Duodenal mucosa (tissue), 2 donors: Measurements from ENCODE around the gene SRPK1.

Source experiments
- H3K27ac ChIP-seq: one replicate; pipeline ENCODE4 v1.7.0; 2013; ENCODE audit warnings: low read depth, low read length
- H3K27me3 ChIP-seq, 2 donors: one replicate each; pipeline ENCODE4 v1.7.0; 2013; ENCODE audit warnings: low read length in 2 of 2, control low read depth in 1 of 2; ENCODE audit not compliant: insufficient read depth in 2 of 2, control insufficient read depth in 1 of 2
- H3K36me3 ChIP-seq, 2 donors: one replicate each; pipeline ENCODE4 v1.7.0; 2013; ENCODE audit warnings: low read length in 2 of 2, control low read depth in 1 of 2; ENCODE audit not compliant: insufficient read depth in 2 of 2, control insufficient read depth in 1 of 2
- H3K4me1 ChIP-seq, 2 donors: one replicate each; pipeline ENCODE4 v1.7.0; 2013; ENCODE audit warnings: low read length in 2 of 2, control low read depth in 1 of 2; ENCODE audit not compliant: insufficient read depth in 2 of 2, control insufficient read depth in 1 of 2
- H3K4me3 ChIP-seq, 2 donors: one replicate each; pipeline ENCODE4 v1.7.0; 2013; ENCODE audit warnings: low read length in 2 of 2, low read depth in 1 of 2
- H3K9ac ChIP-seq, 2 donors: one replicate each; pipeline ENCODE4 v1.7.0; 2013; ENCODE audit warnings: low read length in 2 of 2, low read depth in 1 of 2
- H3K9me3 ChIP-seq, 2 donors: one replicate each; pipeline ENCODE4 v1.7.0; 2013; ENCODE audit warnings: low read length in 2 of 2, control low read depth in 1 of 2; ENCODE audit not compliant: control insufficient read depth in 1 of 2

Gene SRPK1

GRCh38 chr6:35842381-35842780 lies 78.5 kb downstream of the SRPK1 start:
- peaks cover 19 to 48% of the 10 kb centered on the region in 2 donors for H3K36me3 ChIP-seq

GRCh38 chr6:35839019-35839418 lies 81.9 kb downstream of the SRPK1 start:
- H3K9me3 ChIP-seq = no peaks in the 10 kb centered on the region
- H3K4me1 ChIP-seq = no peaks in the 10 kb centered on the region
- H3K27ac ChIP-seq = no peak overlapping the region
- H3K36me3 ChIP-seq = peaks cover 18 to 61% of the 10 kb centered on the region in 2 donors
- H3K27me3 ChIP-seq = no peaks in the 10 kb centered on the region
- H3K9ac ChIP-seq = no peak overlapping the region
- no peak overlapping the region for H3K4me3 ChIP-seq

More at GRCh38 chr6:35842381-35842780, 78.5 kb downstream of the SRPK1 start:
- Histone ChIP-seq H3K27ac (no peak overlapping the region), H3K4me1 (no peaks in the 10 kb centered on the region), H3K27me3 (no peaks in the 10 kb centered on the region), H3K9ac (no peak overlapping the region), H3K4me3 (no peak overlapping the region), H3K9me3 (no peaks in the 10 kb centered on the region)

- Histone ChIP-seq H3K9me3 (no peaks in the 10 kb centered on the region), H3K4me3 (no peak overlapping the region), H3K36me3 (peaks cover 14 to 42% of the 10 kb centered on the region in 2 donors), H3K27ac (no peak overlapping the region), H3K27me3 (no peaks in the 10 kb centered on the region), H3K4me1 (no peaks in the 10 kb centered on the region), H3K9ac (no peak overlapping the region)
Observed at GRCh38 chr6:35833536-35833935, 87.4 kb downstream of the SRPK1 start.

DNA sequence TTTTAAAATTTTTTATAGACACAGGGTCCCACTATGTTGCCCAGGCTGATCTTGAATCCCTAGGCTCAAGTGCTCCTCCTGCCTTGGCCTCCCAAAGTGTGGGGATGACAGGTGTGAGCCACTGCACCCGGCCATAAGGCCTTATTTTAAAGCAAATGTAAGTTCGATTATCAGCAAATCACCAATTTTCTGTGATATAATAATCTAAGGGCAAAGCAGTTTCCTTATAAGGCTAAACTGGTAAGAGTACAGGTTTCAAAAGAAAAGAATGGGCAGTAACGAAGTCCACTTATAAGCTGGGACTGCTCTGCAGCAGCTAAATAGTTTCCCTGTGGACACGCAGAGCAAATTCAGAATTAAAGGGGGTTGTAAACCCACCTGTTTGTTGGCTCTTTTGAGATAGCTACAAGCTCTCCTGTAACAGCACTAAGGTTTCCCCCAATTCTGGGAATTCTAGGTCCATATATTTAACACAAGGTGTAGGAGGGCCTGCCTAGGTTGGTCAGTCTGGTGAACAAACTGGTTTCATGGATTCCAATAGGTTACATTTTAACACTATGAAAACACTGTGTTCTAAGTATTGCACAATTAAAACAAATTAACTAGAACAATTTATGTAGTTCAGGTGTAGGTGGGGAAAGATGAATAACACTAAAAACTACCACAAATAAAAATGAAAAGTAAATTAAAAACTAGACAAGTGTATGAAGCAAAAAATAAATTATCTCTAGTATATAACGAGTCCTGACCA lies 89.5 kb downstream of the SRPK1 start:
- H3K27ac ChIP-seq = no peak overlapping the region
- no peak overlapping the region for H3K4me3 ChIP-seq
- peaks cover 8 to 27% of the 10 kb centered on the region in 2 donors for H3K36me3 ChIP-seq

DNA sequence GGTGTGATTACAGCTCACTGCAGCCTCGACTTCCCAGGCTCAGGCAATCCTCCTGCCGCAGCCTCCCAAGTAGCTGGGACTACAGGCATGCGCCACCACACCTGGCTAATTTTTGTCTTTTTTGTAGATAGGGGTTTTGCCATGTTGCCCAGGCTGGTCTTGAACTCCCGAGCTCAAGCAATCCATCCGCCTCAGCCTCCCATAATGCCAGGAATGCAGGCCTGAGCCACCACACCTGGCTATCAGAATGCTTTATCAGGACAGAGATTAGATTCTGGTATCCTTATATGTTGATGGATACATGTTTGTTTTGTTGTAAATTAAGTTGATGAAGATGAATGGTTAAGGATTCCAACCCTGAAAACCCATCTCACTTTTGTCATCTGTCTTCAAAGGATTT lies 91.6 kb downstream of the SRPK1 start:
- Histone ChIP-seq H3K27ac (no peak overlapping the region), H3K27me3 (no peaks in the 10 kb centered on the region), H3K4me1 (no peaks in the 10 kb centered on the region), H3K36me3 (peaks cover 3 to 8% of the 10 kb centered on the region in 2 donors), H3K9ac (no peak overlapping the region), H3K4me3 (no peak overlapping the region), H3K9me3 (no peaks in the 10 kb centered on the region)

More for the DNA sequence above, 89.5 kb downstream of the SRPK1 start:
- H3K9me3 ChIP-seq = no peaks in the 10 kb centered on the region
- H3K27me3 ChIP-seq = no peaks in the 10 kb centered on the region
- H3K4me1 ChIP-seq = no peaks in the 10 kb centered on the region
- no peak overlapping the region for H3K9ac ChIP-seq

DNA sequence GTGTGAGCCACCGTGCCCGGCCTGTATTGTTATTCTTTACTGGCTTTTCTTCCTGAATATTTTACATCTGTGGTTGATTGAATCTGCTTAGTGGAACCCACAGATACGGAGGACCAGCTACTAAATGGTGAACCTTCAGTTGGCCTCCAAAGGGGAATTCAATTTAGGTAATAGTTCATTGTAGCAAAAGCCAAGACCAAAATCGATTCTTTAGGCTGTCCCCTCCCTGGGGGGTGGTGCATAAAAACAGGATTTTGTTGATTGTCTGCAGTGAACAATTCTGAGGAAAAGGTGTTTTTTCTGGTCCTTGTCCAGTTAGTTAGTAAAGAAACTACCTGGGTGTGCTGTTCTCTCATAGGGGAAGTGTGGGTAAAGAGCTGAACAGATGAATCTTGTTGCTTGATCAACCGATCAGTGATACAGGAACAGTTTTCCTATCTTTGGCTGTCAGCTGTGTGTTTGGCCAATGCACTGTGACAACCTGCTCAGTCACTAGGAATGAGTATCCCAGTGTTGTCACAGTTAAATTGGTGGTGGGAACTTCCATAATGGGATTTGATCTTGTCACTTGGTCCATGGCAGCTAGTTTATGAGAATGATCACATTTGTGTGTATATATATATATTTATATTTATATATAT lies 96.2 kb downstream of the SRPK1 start:
- no peaks in the 10 kb centered on the region for H3K9me3 ChIP-seq
- H3K4me1 ChIP-seq = no peaks in the 10 kb centered on the region
- no peak overlapping the region for H3K9ac ChIP-seq
- H3K4me3 ChIP-seq = no peak overlapping the region
- no peaks in the 10 kb centered on the region for H3K36me3 ChIP-seq
- H3K27me3 ChIP-seq = no peaks in the 10 kb centered on the region
- H3K27ac ChIP-seq = no peak overlapping the region

DNA sequence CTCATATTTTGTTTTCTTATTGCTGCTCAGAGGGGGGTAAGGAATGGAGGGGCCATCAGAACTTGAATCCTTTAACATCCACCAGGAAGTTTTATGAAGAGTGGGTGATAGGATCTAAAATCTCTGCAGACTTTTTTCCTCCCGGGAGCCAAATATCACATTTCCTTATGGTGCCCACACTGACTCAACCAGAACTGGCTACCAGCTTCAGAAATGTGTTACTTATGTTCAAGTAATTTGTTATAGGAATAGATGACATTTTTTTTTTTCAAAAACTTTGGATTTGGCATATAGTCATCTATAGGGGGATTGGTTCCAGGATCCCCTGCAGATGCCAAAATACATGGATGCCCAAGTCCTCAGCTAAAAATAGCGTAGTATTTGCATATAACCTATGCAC lies 97.3 kb downstream of the SRPK1 start:
- H3K27me3 ChIP-seq = no peaks in the 10 kb centered on the region
- H3K4me1 ChIP-seq = no peaks in the 10 kb centered on the region
- no peak overlapping the region for H3K27ac ChIP-seq
- H3K9ac ChIP-seq = no peak overlapping the region
- H3K36me3 ChIP-seq = no peaks in the 10 kb centered on the region
- H3K4me3 ChIP-seq = no peak overlapping the region
- no peaks in the 10 kb centered on the region for H3K9me3 ChIP-seq

- Histone ChIP-seq H3K4me3 (no peak overlapping the region), H3K9me3 (peaks cover 0 to 4% of the 10 kb centered on the region in 2 donors), H3K4me1 (no peaks in the 10 kb centered on the region), H3K27me3 (no peaks in the 10 kb centered on the region), H3K27ac (no peak overlapping the region), H3K9ac (no peak overlapping the region), H3K36me3 (no peaks in the 10 kb centered on the region)
Observed at GRCh38 chr6:35817515-35817914, 103.4 kb downstream of the SRPK1 start.

- no peaks in the 10 kb centered on the region for H3K4me1 ChIP-seq
Observed at GRCh38 chr6:35811699-35811995, 109.3 kb downstream of the SRPK1 start.

DNA sequence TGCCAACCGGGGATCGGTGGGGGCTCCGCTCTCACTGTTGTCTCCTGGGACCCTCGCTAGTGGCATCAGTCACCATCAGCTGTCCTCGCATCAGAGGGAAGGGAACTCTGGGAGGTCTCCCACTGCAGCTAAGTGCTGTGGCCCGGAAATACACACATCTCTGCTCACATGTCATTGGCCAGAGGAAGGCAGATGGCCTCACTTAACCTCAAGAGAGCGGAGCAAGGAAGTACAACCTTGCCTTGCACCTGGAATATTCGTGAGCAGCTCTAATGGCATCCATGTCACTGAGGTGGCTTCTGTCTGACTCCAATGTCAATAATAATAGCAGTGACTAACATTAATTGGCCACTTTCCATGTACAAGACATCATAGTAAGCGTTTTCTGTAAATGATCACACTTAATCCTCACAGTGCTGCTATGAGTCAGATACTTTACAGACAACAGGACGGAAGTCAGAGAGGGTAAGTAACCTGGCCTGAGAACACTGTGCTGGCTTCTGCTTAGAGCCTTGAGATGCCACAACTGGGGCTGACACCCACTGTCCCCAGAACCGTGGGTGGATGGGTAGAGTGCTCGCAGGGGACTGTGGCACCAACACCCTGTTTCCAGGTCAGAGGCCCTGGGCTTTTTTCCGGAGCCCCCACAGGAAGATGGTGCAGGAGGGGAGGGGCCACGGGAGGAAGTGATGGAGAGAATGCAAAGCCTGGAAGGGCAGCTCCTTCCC lies 109.8 kb downstream of the SRPK1 start:
- H3K36me3 ChIP-seq = no peaks in the 10 kb centered on the region
- H3K4me1 ChIP-seq = no peaks in the 10 kb centered on the region
- no peak overlapping the region for H3K27ac ChIP-seq
- no peaks in the 10 kb centered on the region for H3K9me3 ChIP-seq
- H3K27me3 ChIP-seq = peaks cover 0 to 4% of the 10 kb centered on the region in 2 donors
- no peak overlapping the region for H3K9ac ChIP-seq
- no peak overlapping the region for H3K4me3 ChIP-seq

More at GRCh38 chr6:35811699-35811995, 109.3 kb downstream of the SRPK1 start:
- no peaks in the 10 kb centered on the region for H3K36me3 ChIP-seq
- no peaks in the 10 kb centered on the region for H3K27me3 ChIP-seq
- H3K9ac ChIP-seq = no peak overlapping the region
- H3K27ac ChIP-seq = no peak overlapping the region
- H3K4me3 ChIP-seq = no peak overlapping the region
- H3K9me3 ChIP-seq = no peaks in the 10 kb centered on the region
